ENCODE data around the gene CEBPG. TPM values are rescaled to one million over a fixed set of nuclear protein-coding genes. Genes with fewer than 3 reads are reported as not detected.
A peak's percentile ranks its signal among the peaks of the same experiment; 100 is the strongest.

CEBPG gene
- total RNA-seq, 6 experiments from 2014 or later = 10.0 to 11.2 (median 10.4) TPM

DNA sequence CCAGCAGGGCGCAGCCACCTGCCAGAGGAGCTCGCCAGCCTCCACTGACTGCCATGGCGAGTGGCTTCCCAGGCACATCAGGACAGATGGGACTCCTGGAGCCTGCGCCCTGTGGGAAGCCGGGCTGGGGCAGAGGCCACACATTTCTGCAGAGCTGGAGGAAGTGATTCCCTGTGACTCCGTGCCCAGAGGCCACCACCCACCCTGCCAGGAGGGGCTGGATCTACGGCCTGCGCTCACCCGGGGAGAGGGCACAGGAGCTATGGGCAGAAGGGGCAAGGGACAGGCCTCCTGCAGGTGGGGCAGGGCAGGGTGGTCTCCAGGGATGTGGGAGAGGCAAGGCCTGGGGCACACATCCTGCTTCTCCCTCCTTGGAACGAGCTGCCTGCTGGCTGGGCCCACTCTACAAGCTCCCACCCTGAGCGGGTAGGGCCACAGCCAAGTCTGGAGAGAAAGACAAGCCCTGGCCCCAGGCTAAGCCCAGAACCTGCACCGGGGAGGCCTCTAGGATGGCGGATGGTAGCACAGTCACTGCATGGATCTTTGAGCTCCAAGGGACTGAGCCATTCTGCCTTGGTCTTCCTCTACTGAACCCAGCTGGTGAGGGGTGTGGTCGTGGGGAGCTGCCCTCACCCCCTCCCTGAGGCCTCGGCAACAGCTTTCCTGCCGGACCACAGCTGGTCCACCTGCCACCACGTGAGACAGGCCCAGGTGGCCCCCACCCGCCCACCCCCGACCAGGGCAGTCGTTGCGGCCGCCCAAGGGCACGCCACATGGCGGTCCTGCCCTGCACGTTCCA lies 40.6 kb downstream of the CEBPG start:
- TF ChIP-seq, protein P1, sequence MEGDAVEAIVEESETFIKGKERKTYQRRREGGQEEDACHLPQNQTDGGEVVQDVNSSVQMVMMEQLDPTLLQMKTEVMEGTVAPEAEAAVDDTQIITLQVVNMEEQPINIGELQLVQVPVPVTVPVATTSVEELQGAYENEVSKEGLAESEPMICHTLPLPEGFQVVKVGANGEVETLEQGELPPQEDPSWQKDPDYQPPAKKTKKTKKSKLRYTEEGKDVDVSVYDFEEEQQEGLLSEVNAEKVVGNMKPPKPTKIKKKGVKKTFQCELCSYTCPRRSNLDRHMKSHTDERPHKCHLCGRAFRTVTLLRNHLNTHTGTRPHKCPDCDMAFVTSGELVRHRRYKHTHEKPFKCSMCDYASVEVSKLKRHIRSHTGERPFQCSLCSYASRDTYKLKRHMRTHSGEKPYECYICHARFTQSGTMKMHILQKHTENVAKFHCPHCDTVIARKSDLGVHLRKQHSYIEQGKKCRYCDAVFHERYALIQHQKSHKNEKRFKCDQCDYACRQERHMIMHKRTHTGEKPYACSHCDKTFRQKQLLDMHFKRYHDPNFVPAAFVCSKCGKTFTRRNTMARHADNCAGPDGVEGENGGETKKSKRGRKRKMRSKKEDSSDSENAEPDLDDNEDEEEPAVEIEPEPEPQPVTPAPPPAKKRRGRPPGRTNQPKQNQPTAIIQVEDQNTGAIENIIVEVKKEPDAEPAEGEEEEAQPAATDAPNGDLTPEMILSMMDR (IDR thresholded peaks at IDR 0.05) = no peak
- Mint-ChIP-seq H3K36me3 (ENCODE audit: low read depth) (no peaks in the 10 kb centered on the region), H3K4me1 (ENCODE audit: low read depth) (no peaks in the 10 kb centered on the region), H3K27me3 (ENCODE audit: insufficient read depth) (no peaks in the 10 kb centered on the region; the same call in 1 of the 2 replicates), H3K9me3 (no peaks in the 10 kb centered on the region), H3K4me3 (no peak overlapping the region), H3K27ac (no peak overlapping the region)
- no peak for DNase-seq

- Mint-ChIP-seq H3K9me3 (no peaks in the 10 kb centered on the region), H3K36me3 (ENCODE audit: low read depth) (no peaks in the 10 kb centered on the region), H3K4me1 (ENCODE audit: low read depth) (no peaks in the 10 kb centered on the region), H3K4me3 (no peak overlapping the region), H3K27me3 (ENCODE audit: insufficient read depth) (no peaks in the 10 kb centered on the region; the same call in 1 of the 2 replicates), H3K27ac (no peak overlapping the region)
- TF ChIP-seq, protein P1 (IDR thresholded peaks at IDR 0.05) = no peak
- DNase-seq = no peak
Measured at GRCh38 chr19:33414667-33415605, 41.4 kb downstream of the CEBPG start.

DNA sequence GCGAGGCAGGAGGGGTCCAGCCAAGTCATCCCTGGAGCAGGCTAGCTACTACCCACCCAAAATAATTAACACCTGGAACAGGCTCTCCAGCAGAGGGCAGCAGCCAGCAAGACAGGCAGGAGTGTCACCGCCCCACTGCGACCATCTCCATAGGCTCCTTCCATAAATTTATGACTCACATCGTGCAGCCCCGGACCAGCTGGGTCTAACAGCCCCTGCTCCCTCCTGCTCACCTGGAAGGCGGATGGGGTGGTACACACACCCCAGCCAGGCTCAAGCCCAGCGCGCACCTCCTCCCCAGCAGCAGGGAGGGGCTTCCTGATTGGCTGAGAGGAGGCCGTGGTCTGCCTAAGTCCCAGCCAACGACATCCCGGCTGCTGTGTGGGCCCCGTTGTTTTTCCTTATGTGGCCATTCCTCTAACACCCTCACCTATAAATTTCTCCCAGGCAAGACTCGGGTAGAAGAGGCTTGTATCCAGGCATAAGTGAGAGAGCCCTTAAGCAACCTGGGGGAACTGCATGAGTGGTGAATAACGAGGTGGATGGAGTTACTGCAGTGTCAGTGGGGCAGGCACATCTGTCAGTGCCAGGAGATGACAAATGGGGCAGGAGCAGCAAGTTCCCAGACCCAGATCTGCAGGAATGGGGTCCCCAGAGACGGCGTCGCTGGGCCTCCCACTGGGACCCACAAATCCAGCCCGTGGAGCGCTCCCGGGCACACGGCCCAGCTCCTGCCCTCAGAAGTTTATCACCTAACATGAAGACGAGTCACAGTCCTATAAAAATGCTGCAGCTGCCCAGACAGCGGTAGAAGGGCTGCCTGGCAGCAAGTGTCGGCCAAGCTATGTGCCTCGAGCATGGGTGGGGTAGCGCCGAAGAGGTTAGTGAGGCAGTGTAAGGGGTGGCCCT lies 43.1 kb downstream of the CEBPG start:
- Mint-ChIP-seq H3K36me3 (ENCODE audit: low read depth) (no peaks in the 10 kb centered on the region), H3K4me1 (ENCODE audit: low read depth) (no peaks in the 10 kb centered on the region), H3K9me3 (no peaks in the 10 kb centered on the region), H3K4me3 (no peak overlapping the region), H3K27ac (no peak overlapping the region), H3K27me3 (ENCODE audit: insufficient read depth) (no peaks in the 10 kb centered on the region; the same call in 1 of the 2 replicates)
- peak; percentile 50 for DNase-seq
- TF ChIP-seq, protein P1 (IDR thresholded peaks at IDR 0.05) = peak; percentile 84

- TF ChIP-seq, protein P1 (IDR thresholded peaks at IDR 0.05) = no peak
- Mint-ChIP-seq H3K27me3 (ENCODE audit: insufficient read depth) (no peaks in the 10 kb centered on the region; the same call in 1 of the 2 replicates), H3K36me3 (ENCODE audit: low read depth) (no peaks in the 10 kb centered on the region), H3K27ac (no peak overlapping the region), H3K9me3 (no peaks in the 10 kb centered on the region), H3K4me1 (ENCODE audit: low read depth) (no peaks in the 10 kb centered on the region), H3K4me3 (no peak overlapping the region)
- no peak for DNase-seq
Measured at GRCh38 chr19:33417751-33418150, 44.2 kb downstream of the CEBPG start.

DNA sequence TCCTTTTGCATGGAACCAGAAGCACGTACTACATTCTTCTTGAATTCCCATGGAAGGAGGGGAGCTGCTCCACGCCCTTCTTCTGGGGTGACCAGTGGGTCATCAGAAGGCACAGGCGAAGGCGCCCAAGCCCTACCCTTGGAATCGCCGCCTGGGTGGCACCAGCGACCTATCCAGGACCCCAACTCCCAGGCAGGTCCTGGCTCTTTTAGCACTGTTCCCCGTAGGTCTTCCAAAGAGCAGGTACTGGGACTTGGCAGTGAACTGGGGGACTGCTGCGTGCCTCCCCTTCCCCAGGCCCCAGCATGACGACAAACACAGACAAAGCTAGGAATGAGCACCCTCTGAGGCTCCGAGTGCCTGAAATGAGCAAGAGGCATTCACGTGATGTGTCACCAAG lies 45.0 kb downstream of the CEBPG start:
- no peak overlapping the region for H3K27ac Mint-ChIP-seq
- DNase-seq = no peak
- TF ChIP-seq, protein P1 (IDR thresholded peaks at IDR 0.05) = no peak
- H3K4me3 Mint-ChIP-seq = no peak overlapping the region
- H3K4me1 Mint-ChIP-seq (ENCODE audit: low read depth) = no peaks in the 10 kb centered on the region
- H3K27me3 Mint-ChIP-seq (ENCODE audit: insufficient read depth) = no peaks in the 10 kb centered on the region; the same call in 1 of the 2 replicates
- no peaks in the 10 kb centered on the region for H3K36me3 Mint-ChIP-seq (ENCODE audit: low read depth)
- no peaks in the 10 kb centered on the region for H3K9me3 Mint-ChIP-seq
